Activated T-helper 1 cell treated with anti-CD3 and anti-CD28 coated beads, Interleukin-12 subunit alpha, Interleukin-12 subunit beta, Interleukin-2, Interleukin-4 antibody, amounts not matched to agents 30 ng/mL and 10 ng/mL and 1 ng/mL, durations not matched to agents 14 hours and 24 hours and 36 hours (primary cell): ENCODE measurements around the gene ALDH1A3. TPM values are rescaled to one million over a fixed set of nuclear protein-coding genes. Genes with fewer than 3 reads are reported as not detected.

ENCODE experiments used
- DNase-seq: peaks from one replicate; pipeline ENCODE4 v3.0.0; 2021; ENCODE audit warnings: low spot score
- H3K27ac Mint-ChIP-seq: one replicate; pipeline ENCODE4 v1.8.0; 2021; ENCODE audit warnings: mild to moderate bottlenecking, mixed read lengths
- H3K27me3 Mint-ChIP-seq: one replicate; pipeline ENCODE4 v1.8.0; 2022; ENCODE audit warnings: mild to moderate bottlenecking, moderate library complexity, mixed read lengths; ENCODE audit not compliant: insufficient read depth
- H3K36me3 Mint-ChIP-seq: one replicate; pipeline ENCODE4 v1.8.0; 2021; ENCODE audit warnings: low read depth, mixed read lengths
- H3K4me1 Mint-ChIP-seq: one replicate; pipeline ENCODE4 v1.8.0; 2021; ENCODE audit warnings: low read depth, mixed read lengths
- H3K4me3 Mint-ChIP-seq: one replicate; pipeline ENCODE4 v1.8.0; 2021; ENCODE audit warnings: mild to moderate bottlenecking, moderate library complexity, mixed read lengths
- H3K9me3 Mint-ChIP-seq: one replicate; pipeline ENCODE4 v1.8.0; 2021; ENCODE audit warnings: mixed read lengths
- intact Hi-C: fragments of 100-400 bp; cut with micrococcal nuclease; formaldehyde crosslinking; loops from one replicate; pipeline ENCODE4 v1.15.1; 2024
- total RNA-seq: library from RNA; stranded (reverse); gene quantifications from 2 replicates; pipeline ENCODE4 v1.2.3, GENCODE V29; 2022

The ALDH1A3 gene
- not detected in 2 replicates for total RNA-seq

DNA sequence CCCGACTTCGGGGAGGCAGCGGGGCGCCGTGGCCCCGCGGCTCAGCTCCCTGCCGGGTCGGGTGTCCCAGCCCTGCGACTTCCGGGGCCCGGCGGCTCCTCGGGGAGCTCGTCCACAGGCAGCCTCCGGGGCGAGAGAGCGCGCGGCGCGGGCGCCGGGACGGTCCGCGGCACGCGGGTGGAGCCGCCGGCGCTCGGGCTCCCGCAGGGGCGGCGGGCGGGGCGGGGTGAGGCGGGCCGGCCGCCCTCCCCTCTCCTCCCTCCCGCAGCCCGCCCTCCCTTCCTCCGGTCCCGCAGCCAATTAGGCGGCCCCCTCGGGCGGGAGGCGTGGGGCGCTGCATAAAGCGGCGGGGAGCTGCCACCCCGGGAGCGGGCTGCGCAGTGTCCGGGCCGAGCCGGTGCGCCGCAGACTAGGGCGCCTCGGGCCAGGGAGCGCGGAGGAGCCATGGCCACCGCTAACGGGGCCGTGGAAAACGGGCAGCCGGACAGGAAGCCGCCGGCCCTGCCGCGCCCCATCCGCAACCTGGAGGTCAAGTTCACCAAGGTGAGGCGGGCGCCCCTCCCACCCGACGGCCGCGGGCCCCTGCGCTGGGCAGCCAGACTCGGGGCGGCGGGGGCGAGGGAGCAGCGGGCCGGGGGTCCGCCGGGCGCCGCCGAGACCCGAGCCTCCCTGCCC is at the start of gene ALDH1A3:
TSS of gene ALDH1A3 (plus strand) at position 368 of the 675 bp plus-strand sequence. CDS start at position 445, 77 bp downstream.
- Mint-ChIP-seq H3K9me3 (no peaks in the 10 kb centered on the region), H3K4me1 (no peaks in the 10 kb centered on the region), H3K27me3 (peaks cover 69% of the 10 kb centered on the region), H3K27ac (no peak within 1 kb of the TSS), H3K36me3 (no peaks in the 10 kb centered on the region), H3K4me3 (no peak within 1 kb of the TSS)
- no peak for DNase-seq
- intact Hi-C loops, result no loop called here

DNA sequence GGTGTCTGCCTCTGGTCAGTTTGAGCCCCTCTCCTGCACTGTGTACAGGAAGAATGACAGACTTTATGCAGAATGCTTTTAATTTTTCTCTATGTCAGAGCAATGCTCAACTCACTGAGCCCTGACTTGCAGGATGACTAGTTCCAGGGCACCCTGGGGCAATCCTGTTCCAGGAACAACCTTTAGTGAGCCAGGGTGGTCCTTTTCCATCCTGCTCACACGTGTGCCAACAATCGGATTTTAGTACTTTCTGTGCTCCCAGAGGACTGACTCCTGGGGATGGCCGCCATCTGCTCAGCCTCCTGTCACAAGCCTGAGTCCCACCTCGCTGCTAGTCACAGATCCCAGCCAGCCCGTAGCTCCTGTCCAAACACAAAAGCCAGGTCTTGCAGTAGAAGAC is 48.2 kb upstream of the ALDH1A3 start:
- Mint-ChIP-seq H3K27me3 (peaks cover 16% of the 10 kb centered on the region), H3K27ac (no peak overlapping the region), H3K9me3 (no peaks in the 10 kb centered on the region), H3K4me3 (no peak overlapping the region), H3K4me1 (peaks cover 4% of the 10 kb centered on the region), H3K36me3 (no peaks in the 10 kb centered on the region)
- DNase-seq, result no peak
- intact Hi-C loops, result no loop called here

DNA sequence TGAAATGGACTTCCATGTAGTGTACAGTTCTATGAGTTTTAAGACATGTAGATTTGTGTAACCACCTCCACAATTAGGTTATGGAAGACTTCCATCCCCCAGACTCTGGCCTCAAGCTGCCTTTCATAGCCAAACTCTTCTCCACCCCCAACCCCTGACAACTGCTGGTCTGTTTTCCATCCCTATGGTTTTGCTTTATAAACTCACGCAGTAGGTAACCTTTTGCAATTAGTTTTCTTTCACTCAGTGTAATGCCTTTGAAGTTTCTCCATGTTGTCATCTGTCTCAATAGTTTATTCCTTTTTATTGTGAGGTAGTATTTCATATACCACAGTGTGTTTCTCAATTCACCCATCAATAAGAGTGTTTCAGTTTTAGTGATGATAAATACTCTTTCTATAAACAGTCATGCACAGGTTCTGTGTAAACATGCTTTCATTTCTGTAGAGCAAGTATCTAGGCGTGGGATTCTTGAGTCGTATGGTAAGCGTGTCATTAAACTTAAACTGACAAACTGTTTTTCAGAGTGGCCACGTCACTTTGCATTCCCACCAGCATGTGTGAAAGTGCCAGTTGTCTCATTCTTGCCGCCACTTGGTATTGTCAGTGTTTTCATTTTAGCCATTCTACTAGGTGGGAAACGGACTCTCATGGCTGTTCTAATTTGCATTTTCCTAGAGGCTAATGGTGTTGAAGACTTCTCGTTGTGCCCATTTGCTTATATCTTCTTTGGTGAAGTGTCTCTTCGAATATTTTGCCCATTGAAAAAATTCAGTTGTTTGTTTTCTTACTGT is 47.3 kb upstream of the ALDH1A3 start:
- Mint-ChIP-seq H3K27ac (no peak overlapping the region), H3K4me3 (no peak overlapping the region), H3K4me1 (peaks cover 4% of the 10 kb centered on the region), H3K36me3 (no peaks in the 10 kb centered on the region), H3K9me3 (no peaks in the 10 kb centered on the region), H3K27me3 (peaks cover 14% of the 10 kb centered on the region)
- intact Hi-C loops, result no loop called here
- DNase-seq, result no peak

DNA sequence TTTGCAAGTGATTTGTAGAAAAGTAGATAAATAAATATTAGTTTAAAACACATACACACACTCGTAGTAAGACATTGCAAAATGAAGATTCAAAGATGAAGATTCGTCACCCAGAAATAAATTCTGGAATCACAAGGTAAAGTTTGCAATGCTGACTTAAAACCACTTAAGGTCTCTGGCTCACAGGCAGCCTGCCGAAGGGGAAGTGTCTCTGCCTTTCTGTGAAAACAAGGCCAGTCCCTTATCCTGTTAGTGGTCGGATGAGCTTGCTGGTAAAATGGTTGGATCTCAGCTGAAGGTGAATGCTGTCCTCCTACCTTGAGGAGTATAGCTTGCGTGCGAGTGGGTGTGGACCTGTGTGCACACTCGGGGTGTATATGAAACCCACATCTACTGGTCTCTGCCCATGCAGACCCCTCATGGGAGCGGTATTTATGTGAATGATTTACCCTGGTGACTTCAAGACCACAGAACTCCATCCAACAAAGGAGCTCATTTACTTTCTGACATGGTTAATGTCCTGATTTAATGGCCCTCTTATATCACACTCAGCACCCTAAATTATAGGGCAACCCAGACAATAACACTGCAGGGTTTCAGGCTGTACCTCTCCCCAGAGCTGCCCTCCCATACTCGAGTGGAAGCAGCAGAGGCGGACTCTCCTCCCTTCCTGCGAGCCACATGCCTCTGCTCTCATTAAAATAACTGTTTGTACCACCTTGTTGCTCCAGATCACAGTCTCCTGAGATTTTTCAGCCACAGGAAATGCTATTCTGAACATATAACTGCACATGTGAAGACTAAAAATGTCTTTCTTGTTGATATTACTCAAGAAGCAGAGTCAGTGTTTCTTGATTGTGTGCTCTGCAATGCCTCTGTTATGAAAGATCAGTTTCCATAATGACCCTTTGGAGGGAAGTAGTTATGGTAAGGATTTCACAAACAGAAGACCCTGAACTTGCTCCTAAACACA is 45.9 kb upstream of the ALDH1A3 start:
- Mint-ChIP-seq H3K36me3 (no peaks in the 10 kb centered on the region), H3K9me3 (no peaks in the 10 kb centered on the region), H3K27ac (no peak overlapping the region), H3K4me1 (peaks cover 4% of the 10 kb centered on the region), H3K27me3 (peaks cover 12% of the 10 kb centered on the region), H3K4me3 (no peak overlapping the region)
- no peak for DNase-seq
- intact Hi-C loops, result no loop called here

DNA sequence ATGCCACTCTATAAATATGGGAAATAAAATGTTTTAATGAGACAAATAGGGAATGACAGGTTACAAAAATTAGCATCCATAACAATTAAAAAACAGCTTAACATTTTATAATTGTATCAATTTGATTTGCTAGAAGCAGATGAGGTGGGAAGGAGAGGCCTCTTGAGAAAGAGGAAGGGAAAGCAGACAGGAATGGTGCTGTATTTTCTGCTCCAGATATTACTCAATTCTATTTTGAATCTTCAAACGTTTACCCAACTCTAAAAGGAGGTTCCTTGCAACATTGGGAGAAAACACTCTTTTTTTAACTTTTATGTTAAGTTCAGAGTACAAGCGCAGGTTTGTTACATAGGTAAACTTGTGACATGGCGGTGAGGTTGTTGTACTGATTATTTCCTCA is 44.9 kb upstream of the ALDH1A3 start:
- intact Hi-C loops, result no loop called here
- Mint-ChIP-seq H3K4me1 (peaks cover 4% of the 10 kb centered on the region), H3K9me3 (no peaks in the 10 kb centered on the region), H3K4me3 (no peak overlapping the region), H3K27ac (no peak overlapping the region), H3K36me3 (no peaks in the 10 kb centered on the region), H3K27me3 (peaks cover 10% of the 10 kb centered on the region)
- DNase-seq, result no peak

DNA sequence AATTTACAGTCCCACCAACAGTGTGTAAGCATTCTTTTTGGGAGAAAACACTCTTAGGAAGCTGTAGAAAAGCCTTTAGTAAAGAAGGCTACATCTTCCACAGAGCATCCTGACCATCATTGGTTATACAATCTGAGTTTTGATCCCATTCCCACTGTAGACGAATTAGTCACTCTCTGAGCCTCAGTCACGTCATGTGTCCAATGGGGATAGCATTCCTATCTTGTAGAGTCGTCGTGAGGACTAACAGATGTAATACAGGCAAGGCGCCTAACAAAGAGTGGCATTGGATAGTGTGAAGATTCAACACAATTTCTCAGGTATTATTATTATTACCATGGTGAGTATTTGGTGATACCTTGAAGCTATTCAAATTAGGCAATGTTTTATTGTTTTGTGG is 44.0 kb upstream of the ALDH1A3 start:
- Mint-ChIP-seq H3K4me3 (no peak overlapping the region), H3K27me3 (peaks cover 13% of the 10 kb centered on the region), H3K9me3 (no peaks in the 10 kb centered on the region), H3K27ac (no peak overlapping the region), H3K36me3 (no peaks in the 10 kb centered on the region), H3K4me1 (peaks cover 4% of the 10 kb centered on the region)
- no peak for DNase-seq
- intact Hi-C loops, result no loop called here

DNA sequence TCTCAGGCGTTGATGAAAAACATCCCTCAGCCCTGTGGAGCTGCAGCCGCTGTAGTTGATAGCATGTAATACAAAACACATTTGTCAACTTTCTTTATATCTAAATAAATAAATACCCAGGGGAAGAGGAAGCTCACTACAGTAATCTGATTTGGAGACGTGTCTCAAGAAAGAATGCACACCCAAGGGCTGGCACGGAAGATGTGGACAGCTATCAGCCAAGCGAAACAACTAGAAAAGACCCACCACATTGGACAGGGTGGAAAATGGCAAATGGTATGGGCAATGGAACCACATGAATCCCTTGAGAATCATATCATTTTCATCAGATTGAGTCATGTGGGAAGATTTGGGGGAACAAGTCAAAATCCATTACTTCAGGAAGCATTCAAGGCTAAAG is 43.1 kb upstream of the ALDH1A3 start:
- no peak for DNase-seq
- no peak overlapping the region for H3K4me3 Mint-ChIP-seq
- H3K4me1 Mint-ChIP-seq, result peaks cover 4% of the 10 kb centered on the region
- H3K9me3 Mint-ChIP-seq, result no peaks in the 10 kb centered on the region
- no peak overlapping the region for H3K27ac Mint-ChIP-seq
- intact Hi-C loops, result no loop called here
- H3K36me3 Mint-ChIP-seq, result no peaks in the 10 kb centered on the region
- H3K27me3 Mint-ChIP-seq, result peaks cover 13% of the 10 kb centered on the region

DNA sequence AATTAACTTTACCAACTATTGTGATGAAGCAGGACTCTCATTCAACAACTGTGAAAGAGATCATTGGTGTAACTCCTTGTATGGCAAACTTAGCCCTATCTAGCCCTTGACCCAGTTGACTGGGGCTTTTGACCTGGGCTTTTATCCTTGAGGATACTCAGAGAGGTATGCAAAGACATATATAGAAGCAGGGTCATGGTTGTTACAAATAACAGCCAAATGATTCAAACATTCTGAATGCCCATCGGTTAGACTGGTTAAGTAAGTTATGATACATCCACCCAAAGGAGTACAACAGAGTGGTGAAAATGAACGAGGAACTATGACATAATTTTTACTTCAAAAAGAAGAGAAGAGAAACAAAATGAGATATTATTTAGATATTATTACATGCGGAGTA is 38.2 kb upstream of the ALDH1A3 start:
- DNase-seq, result no peak
- intact Hi-C loops, result no loop called here
- H3K4me1 Mint-ChIP-seq, result no peaks in the 10 kb centered on the region
- H3K36me3 Mint-ChIP-seq, result no peaks in the 10 kb centered on the region
- H3K4me3 Mint-ChIP-seq, result no peak overlapping the region
- peaks cover 8% of the 10 kb centered on the region for H3K27me3 Mint-ChIP-seq
- no peak overlapping the region for H3K27ac Mint-ChIP-seq
- H3K9me3 Mint-ChIP-seq, result no peaks in the 10 kb centered on the region

DNA sequence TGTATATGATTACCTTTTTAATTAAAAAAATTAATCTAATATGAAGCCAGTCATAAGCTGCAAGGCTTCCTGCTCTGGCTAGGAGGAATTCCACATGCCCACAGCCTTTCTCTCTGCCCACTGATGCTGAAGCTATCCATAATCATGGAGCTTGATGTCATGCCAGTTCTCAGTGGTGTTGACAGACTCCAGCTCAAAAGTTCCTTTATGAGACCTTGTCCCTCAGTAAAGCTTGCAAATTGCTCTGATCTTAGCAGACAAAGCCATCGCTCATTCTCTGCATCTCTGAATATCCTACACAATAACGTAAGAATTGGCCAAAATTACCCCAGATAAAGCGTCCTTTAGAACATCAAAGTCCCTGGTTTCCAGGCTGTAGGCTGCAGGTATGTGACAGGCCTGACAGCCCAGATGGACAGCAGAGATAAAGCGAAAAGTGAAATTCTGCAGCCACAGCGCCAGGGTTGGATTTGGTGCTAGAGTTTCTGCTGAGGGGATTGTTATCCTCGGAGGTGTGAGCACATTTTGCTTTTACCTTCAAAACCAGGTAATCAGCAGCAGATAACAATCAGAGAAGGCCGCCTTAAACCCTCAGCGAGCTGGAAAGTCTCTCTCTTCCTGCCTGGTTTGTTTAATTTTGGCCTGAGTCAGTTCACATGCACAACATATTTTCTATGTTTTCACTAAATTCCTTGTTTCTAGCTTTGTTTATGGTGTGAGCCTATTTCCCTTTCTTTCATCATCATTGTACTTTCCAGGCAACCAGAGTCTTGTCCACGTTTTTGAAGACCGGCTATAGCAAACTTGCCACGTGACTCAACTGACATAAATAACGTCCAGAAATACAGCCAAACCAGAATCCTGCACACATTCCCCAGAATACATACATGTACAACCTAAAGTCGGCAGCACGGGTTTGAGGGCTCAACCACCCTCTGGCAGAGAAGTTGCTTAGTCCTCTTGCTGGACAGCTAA is 36.6 kb upstream of the ALDH1A3 start:
- H3K4me1 Mint-ChIP-seq, result no peaks in the 10 kb centered on the region
- no peaks in the 10 kb centered on the region for H3K36me3 Mint-ChIP-seq
- H3K9me3 Mint-ChIP-seq, result no peaks in the 10 kb centered on the region
- H3K27me3 Mint-ChIP-seq, result peaks cover 14% of the 10 kb centered on the region
- no peak overlapping the region for H3K4me3 Mint-ChIP-seq
- no peak overlapping the region for H3K27ac Mint-ChIP-seq
- no peak for DNase-seq
- intact Hi-C loops, result no loop called here

DNA sequence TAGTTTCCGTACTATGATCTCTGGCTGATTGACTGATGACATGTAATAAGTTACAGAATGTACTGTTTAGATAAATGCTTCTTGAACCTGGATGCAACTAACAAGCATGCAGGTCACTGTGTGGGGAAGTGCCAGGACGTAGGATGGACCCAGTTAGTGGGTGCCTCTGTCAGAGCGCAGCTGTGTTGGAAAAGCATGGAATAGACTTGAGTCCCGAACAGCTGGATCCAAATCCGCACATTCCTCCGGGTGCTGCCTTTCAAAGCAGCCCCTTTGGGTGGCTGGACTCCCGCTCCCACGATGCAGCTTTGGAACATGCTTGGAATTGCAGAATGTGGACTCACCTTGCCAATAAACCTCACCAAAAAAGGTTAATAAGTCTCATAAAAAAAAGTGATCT is 35.5 kb upstream of the ALDH1A3 start:
- peaks cover 16% of the 10 kb centered on the region for H3K27me3 Mint-ChIP-seq
- H3K4me1 Mint-ChIP-seq, result peaks cover 2% of the 10 kb centered on the region
- H3K9me3 Mint-ChIP-seq, result no peaks in the 10 kb centered on the region
- intact Hi-C loops, result no loop called here
- no peak overlapping the region for H3K4me3 Mint-ChIP-seq
- H3K27ac Mint-ChIP-seq, result no peak overlapping the region
- no peaks in the 10 kb centered on the region for H3K36me3 Mint-ChIP-seq
- no peak for DNase-seq

DNA sequence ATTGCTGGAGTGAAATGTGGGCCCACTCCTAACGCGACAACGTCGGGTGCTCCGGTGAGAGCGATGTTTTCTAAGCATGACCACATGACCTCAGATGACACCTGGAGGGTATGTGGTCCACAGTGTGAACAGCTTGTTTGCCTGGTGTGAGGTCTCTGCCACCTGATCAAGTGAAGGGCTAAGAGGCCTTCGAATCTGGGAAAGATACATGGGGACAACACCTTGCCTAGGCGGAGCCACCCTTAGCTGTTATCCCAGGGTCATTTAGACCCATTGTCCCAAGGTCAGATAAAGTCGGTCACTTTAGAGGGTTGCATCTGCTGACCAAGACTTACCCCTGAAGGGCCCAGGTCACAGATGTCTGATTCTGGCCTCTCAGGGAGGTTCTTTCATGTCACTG is 34.9 kb upstream of the ALDH1A3 start:
- DNase-seq, result no peak
- Mint-ChIP-seq H3K36me3 (no peaks in the 10 kb centered on the region), H3K27ac (no peak overlapping the region), H3K4me1 (peaks cover 5% of the 10 kb centered on the region), H3K9me3 (no peaks in the 10 kb centered on the region), H3K4me3 (no peak overlapping the region), H3K27me3 (peaks cover 16% of the 10 kb centered on the region)
- intact Hi-C loops, result no loop called here

DNA sequence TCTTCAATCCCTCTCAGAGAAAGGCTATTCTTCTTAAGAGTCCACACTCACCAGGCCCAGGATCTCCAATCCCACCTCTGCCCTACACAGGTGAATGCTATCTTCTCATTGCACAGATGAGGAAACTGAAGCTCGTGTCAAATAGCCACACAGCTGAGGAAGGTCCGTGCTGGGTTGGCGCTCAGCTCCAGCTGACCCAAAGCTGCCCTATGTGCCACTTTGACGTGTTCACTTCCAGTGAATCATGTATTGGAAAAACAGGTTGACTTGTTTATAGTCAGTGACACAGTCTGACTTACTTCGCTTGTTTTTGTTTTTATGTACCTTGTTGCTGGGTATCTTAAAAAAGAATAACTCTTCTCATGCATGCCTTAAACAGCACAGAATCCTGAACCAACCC is 32.4 kb upstream of the ALDH1A3 start:
- peaks cover 13% of the 10 kb centered on the region for H3K27me3 Mint-ChIP-seq

More for the DNA sequence above, 32.4 kb upstream of the ALDH1A3 start:
- H3K27ac Mint-ChIP-seq, result no peak overlapping the region
- H3K4me1 Mint-ChIP-seq, result peaks cover 5% of the 10 kb centered on the region
- intact Hi-C loops, result no loop called here
- no peak overlapping the region for H3K4me3 Mint-ChIP-seq
- no peaks in the 10 kb centered on the region for H3K36me3 Mint-ChIP-seq
- H3K9me3 Mint-ChIP-seq, result no peaks in the 10 kb centered on the region
- DNase-seq, result no peak
